SK-N-SH (cell line): Measurements from ENCODE around the gene UBASH3B.
A peak's percentile ranks its signal among the peaks of the same experiment; 100 is the strongest.

ENCODE experiments used
- EZH2phosphoT487 ChIP-seq: fragments of 200-600 bp; sonication (generic); IDR thresholded peaks from 2 replicates; pipeline ENCODE4 v1.6.1; 2017; ENCODE audit warnings: low read depth, mixed run types, mild to moderate bottlenecking, antibody characterized with exemption, moderate library complexity, borderline replicate concordance
- GABPA ChIP-seq: IDR thresholded peaks from 2 replicates; pipeline ENCODE4 v1.4.0; 2012; ENCODE audit warnings: low read depth, mild to moderate bottlenecking
- RCOR1 ChIP-seq: fragments of 150-350 bp; IDR thresholded peaks from 2 replicates; pipeline ENCODE4 v1.6.1; 2017; ENCODE audit warnings: antibody characterized with exemption, low read length
- TF ChIP-seq, protein P1 (sequence below): fragments of 200-600 bp; sonication (generic); IDR thresholded peaks from 2 replicates; pipeline ENCODE4 v1.6.1; 2017; ENCODE audit warnings: antibody characterized with exemption, mild to moderate bottlenecking, moderate library complexity
- TF ChIP-seq, protein P2 (sequence below): fragments of 150-350 bp; IDR thresholded peaks from 2 replicates; pipeline ENCODE4 v1.6.1; 2016; ENCODE audit warnings: mild to moderate bottlenecking, low read depth, low read length
- TF ChIP-seq, protein P3 (sequence below): IDR thresholded peaks from 2 replicates; pipeline ENCODE4 v1.4.0; 2012; ENCODE audit warnings: low read depth

DNA sequence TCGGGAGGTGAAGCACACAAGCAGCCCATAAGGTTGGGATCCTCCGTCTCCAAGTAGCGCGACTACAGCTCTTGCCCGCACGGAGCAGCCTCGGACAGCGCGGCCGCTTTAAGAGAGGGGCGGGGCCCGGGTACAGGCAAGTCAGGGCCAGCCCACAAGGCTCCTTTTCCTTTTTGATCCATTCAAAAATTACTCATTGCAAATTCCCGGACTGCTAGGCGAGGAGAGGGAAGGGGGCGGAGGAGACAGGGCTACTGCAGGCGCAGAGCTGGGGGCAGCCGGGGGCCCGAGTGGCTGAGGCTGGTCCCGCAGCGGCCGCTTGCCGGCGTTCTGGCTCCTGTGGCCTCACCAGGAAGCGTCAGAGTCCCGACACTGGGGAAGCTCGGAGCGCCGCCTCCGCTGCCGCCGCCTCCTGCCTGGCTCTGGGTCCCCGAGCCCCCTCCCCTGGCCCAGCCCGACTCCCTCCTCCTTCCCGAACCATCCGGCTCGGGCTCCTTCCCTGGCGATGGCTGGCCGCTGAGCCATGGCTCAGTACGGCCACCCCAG, at the start of gene UBASH3B:
- TF ChIP-seq, protein P1, sequence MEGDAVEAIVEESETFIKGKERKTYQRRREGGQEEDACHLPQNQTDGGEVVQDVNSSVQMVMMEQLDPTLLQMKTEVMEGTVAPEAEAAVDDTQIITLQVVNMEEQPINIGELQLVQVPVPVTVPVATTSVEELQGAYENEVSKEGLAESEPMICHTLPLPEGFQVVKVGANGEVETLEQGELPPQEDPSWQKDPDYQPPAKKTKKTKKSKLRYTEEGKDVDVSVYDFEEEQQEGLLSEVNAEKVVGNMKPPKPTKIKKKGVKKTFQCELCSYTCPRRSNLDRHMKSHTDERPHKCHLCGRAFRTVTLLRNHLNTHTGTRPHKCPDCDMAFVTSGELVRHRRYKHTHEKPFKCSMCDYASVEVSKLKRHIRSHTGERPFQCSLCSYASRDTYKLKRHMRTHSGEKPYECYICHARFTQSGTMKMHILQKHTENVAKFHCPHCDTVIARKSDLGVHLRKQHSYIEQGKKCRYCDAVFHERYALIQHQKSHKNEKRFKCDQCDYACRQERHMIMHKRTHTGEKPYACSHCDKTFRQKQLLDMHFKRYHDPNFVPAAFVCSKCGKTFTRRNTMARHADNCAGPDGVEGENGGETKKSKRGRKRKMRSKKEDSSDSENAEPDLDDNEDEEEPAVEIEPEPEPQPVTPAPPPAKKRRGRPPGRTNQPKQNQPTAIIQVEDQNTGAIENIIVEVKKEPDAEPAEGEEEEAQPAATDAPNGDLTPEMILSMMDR = no peak
- TF ChIP-seq, protein P2, sequence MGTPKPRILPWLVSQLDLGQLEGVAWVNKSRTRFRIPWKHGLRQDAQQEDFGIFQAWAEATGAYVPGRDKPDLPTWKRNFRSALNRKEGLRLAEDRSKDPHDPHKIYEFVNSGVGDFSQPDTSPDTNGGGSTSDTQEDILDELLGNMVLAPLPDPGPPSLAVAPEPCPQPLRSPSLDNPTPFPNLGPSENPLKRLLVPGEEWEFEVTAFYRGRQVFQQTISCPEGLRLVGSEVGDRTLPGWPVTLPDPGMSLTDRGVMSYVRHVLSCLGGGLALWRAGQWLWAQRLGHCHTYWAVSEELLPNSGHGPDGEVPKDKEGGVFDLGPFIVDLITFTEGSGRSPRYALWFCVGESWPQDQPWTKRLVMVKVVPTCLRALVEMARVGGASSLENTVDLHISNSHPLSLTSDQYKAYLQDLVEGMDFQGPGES = no peak
- TF ChIP-seq EZH2phosphoT487 = no peak
- no peak for TF ChIP-seq GABPA
- TF ChIP-seq RCOR1 = no peak
- TF ChIP-seq, protein P3, sequence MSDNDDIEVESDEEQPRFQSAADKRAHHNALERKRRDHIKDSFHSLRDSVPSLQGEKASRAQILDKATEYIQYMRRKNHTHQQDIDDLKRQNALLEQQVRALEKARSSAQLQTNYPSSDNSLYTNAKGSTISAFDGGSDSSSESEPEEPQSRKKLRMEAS = peak; percentile 55
